Upper lobe of left lung (tissue), 4 donors: ENCODE results near the gene RB1.

Experiments
- POLR2A ChIP-seq, 4 donors: fragments of 450-650 bp; IDR thresholded peaks; one replicate each; pipeline ENCODE4 v1.5.1; 2016 to 2017; ENCODE audit warnings: antibody characterized with exemption in 4 of 4, mild to moderate bottlenecking in 2 of 4
- POLR2AphosphoS5 ChIP-seq, 2 donors: sonication (generic); formaldehyde crosslinking; IDR thresholded peaks; one replicate each; pipeline ENCODE4 v1.5.1; 2017; ENCODE audit warnings: antibody characterized with exemption in 2 of 2
- TF ChIP-seq, protein P1 (sequence below), 6 experiments: fragments of 450-650 bp in 4 of 6; fragments of 200-600 bp in 2 of 6; sonication (generic) in 2 of 6; IDR thresholded peaks; one replicate each; pipeline ENCODE4 v1.5.1; 2016 to 2019; ENCODE audit warnings: antibody characterized with exemption in 6 of 6

- TF ChIP-seq POLR2AphosphoS5 (IDR thresholded peaks at IDR 0.05): no peak
- TF ChIP-seq, protein P1, sequence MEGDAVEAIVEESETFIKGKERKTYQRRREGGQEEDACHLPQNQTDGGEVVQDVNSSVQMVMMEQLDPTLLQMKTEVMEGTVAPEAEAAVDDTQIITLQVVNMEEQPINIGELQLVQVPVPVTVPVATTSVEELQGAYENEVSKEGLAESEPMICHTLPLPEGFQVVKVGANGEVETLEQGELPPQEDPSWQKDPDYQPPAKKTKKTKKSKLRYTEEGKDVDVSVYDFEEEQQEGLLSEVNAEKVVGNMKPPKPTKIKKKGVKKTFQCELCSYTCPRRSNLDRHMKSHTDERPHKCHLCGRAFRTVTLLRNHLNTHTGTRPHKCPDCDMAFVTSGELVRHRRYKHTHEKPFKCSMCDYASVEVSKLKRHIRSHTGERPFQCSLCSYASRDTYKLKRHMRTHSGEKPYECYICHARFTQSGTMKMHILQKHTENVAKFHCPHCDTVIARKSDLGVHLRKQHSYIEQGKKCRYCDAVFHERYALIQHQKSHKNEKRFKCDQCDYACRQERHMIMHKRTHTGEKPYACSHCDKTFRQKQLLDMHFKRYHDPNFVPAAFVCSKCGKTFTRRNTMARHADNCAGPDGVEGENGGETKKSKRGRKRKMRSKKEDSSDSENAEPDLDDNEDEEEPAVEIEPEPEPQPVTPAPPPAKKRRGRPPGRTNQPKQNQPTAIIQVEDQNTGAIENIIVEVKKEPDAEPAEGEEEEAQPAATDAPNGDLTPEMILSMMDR (IDR thresholded peaks at IDR 0.05): no peak
- TF ChIP-seq POLR2A (IDR thresholded peaks at IDR 0.05): no peak
Measured at GRCh38 chr13:48492096-48492440, 188.5 kb downstream of the RB1 start.
